ENCODE results near the gene SCYL3.

The SCYL3 gene

GRCh38 chr1:169833179-169833901 lies 60.4 kb downstream of the SCYL3 start:
- TF ChIP-seq, protein P1, sequence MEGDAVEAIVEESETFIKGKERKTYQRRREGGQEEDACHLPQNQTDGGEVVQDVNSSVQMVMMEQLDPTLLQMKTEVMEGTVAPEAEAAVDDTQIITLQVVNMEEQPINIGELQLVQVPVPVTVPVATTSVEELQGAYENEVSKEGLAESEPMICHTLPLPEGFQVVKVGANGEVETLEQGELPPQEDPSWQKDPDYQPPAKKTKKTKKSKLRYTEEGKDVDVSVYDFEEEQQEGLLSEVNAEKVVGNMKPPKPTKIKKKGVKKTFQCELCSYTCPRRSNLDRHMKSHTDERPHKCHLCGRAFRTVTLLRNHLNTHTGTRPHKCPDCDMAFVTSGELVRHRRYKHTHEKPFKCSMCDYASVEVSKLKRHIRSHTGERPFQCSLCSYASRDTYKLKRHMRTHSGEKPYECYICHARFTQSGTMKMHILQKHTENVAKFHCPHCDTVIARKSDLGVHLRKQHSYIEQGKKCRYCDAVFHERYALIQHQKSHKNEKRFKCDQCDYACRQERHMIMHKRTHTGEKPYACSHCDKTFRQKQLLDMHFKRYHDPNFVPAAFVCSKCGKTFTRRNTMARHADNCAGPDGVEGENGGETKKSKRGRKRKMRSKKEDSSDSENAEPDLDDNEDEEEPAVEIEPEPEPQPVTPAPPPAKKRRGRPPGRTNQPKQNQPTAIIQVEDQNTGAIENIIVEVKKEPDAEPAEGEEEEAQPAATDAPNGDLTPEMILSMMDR (IDR thresholded peaks at IDR 0.05; ENCODE audit: borderline replicate concordance, control extremely low read depth, extremely low read depth, insufficient read depth, missing control alignments), result no peak
- in situ Hi-C loops (cut with MboI; ENCODE audit: low sequenced_read_pairs, unreplicated experiment), result no loop called here
- DNase-seq (ENCODE audit: low spot score), result no peak

GRCh38 chr1:169829671-169830070 lies 64.0 kb downstream of the SCYL3 start:
- in situ Hi-C loops (cut with MboI; ENCODE audit: low sequenced_read_pairs, unreplicated experiment), result no loop called here
- DNase-seq (ENCODE audit: low spot score), result no peak
- TF ChIP-seq, protein P1 (IDR thresholded peaks at IDR 0.05; ENCODE audit: borderline replicate concordance, control extremely low read depth, extremely low read depth, insufficient read depth, missing control alignments), result no peak

- TF ChIP-seq, protein P1 (IDR thresholded peaks at IDR 0.05; ENCODE audit: borderline replicate concordance, control extremely low read depth, extremely low read depth, insufficient read depth, missing control alignments), result no peak
- in situ Hi-C loops (cut with MboI; ENCODE audit: low sequenced_read_pairs, unreplicated experiment), result no loop called here
- DNase-seq (ENCODE audit: low spot score), result no peak
Measured at GRCh38 chr1:169824153-169824552, 69.5 kb downstream of the SCYL3 start.

GRCh38 chr1:169821500-169821899 lies 72.2 kb downstream of the SCYL3 start:
- in situ Hi-C loops (cut with MboI; ENCODE audit: low sequenced_read_pairs, unreplicated experiment), result no loop called here
- no peak for DNase-seq (ENCODE audit: low spot score)
- TF ChIP-seq, protein P1 (IDR thresholded peaks at IDR 0.05; ENCODE audit: borderline replicate concordance, control extremely low read depth, extremely low read depth, insufficient read depth, missing control alignments), result no peak

- in situ Hi-C loops (cut with MboI; ENCODE audit: low sequenced_read_pairs, unreplicated experiment), result no loop called here
- DNase-seq (ENCODE audit: low spot score), result no peak
- TF ChIP-seq, protein P1 (IDR thresholded peaks at IDR 0.05; ENCODE audit: borderline replicate concordance, control extremely low read depth, extremely low read depth, insufficient read depth, missing control alignments), result no peak
Measured at GRCh38 chr1:169816617-169817016, 77.1 kb downstream of the SCYL3 start.

GRCh38 chr1:169814265-169814664 lies 79.4 kb downstream of the SCYL3 start:
- no peak for DNase-seq (ENCODE audit: low spot score)
- TF ChIP-seq, protein P1 (IDR thresholded peaks at IDR 0.05; ENCODE audit: borderline replicate concordance, control extremely low read depth, extremely low read depth, insufficient read depth, missing control alignments), result no peak

More at GRCh38 chr1:169814265-169814664, 79.4 kb downstream of the SCYL3 start:
- in situ Hi-C loops (cut with MboI; ENCODE audit: low sequenced_read_pairs, unreplicated experiment), result no loop called here

All from GM13976 (cell line).